GM18907 (cell line): ENCODE data around the gene PFN3.
"Not testable (repeated sequence)": the region's sequence is repeated elsewhere in the genome, so short reads cannot be mapped to it uniquely, and the experiment has no call there.

Experiments
- ATAC-seq: cut with Tn5 transposase; IDR thresholded peaks from one replicate; pipeline ENCODE4 v1.9.1; 2021; ENCODE audit warnings: mild to moderate bottlenecking, moderate library complexity; ENCODE audit not compliant: unreplicated experiment

The PFN3 gene

GRCh38 chr5:177361418-177362291 is 38.8 kb downstream of the PFN3 start:
- no peak for ATAC-seq

GRCh38 chr5:177360740-177361139 is 39.7 kb downstream of the PFN3 start:
- ATAC-seq = not testable (repeated sequence)

- no peak for ATAC-seq
Observed at GRCh38 chr5:177359860-177360259, 40.6 kb downstream of the PFN3 start.

DNA sequence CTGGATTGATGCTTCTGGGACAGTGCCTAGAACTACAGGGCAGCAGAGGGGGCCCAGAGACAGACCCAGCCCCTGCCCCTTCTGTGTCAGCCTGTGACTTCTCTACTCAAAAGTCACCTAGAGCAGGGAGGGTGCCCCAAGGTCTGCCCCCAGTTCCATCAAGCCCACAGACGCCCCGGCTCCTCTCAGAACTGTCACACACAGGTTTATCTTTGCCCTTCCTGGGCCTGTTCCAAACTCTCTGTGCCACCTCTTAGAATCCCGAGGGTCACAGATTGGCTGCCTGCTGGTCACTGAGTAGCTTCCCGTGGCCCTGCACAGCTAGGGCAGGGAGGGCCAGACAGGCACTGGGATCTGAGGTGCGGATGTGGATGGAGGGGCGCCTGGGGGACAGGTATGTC is 41.0 kb downstream of the PFN3 start:
- no peak for ATAC-seq

- ATAC-seq = peak; percentile 6
Observed at GRCh38 chr5:177358370-177358819, 42.1 kb downstream of the PFN3 start.

GRCh38 chr5:177357459-177358351 is 42.8 kb downstream of the PFN3 start, which contains the start of gene RGS14:
RGS14 (plus strand) TSS chr5:177357924; CDS start chr5:177358025, 101 bp downstream.
- peak; percentile 83 for ATAC-seq

GRCh38 chr5:177357146-177357458 is 43.4 kb downstream of the PFN3 start:
- ATAC-seq = peak; percentile 1

GRCh38 chr5:177356746-177357145 is 43.7 kb downstream of the PFN3 start:
- ATAC-seq = no peak

- no peak for ATAC-seq
Observed at GRCh38 chr5:177355868-177356168, 44.6 kb downstream of the PFN3 start.

- no peak for ATAC-seq
Observed at GRCh38 chr5:177355162-177355867, 45.1 kb downstream of the PFN3 start.

- ATAC-seq = no peak
Observed at GRCh38 chr5:177354711-177355110, 45.8 kb downstream of the PFN3 start.

GRCh38 chr5:177354256-177354655 is 46.2 kb downstream of the PFN3 start:
- ATAC-seq = no peak

DNA sequence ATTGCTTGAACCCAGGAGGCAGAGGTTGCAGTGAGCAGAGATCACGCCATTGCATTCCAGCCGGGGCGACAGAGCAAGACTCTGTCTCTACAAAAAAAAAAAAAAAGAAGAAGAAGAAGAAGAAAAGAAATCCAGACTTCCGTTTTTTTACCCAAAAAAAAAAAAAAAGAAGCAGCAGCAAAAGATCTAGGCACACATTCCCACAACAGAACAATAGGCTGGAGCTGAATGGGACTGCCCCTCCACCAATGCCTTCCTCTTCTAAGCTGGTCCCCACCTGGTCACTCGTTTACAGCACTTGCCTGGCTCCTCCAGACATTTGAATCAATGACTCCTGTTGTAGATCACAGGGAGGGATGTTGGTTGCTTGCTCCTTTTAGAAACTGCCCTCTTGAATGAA is 47.4 kb downstream of the PFN3 start:
- no peak for ATAC-seq

- peak; percentile 92 for ATAC-seq
Observed at GRCh38 chr5:177351392-177352329, 48.8 kb downstream of the PFN3 start, which contains the start of gene LMAN2. LMAN2 (minus strand) TSS chr5:177351668; CDS start chr5:177351647, 21 bp downstream.

DNA sequence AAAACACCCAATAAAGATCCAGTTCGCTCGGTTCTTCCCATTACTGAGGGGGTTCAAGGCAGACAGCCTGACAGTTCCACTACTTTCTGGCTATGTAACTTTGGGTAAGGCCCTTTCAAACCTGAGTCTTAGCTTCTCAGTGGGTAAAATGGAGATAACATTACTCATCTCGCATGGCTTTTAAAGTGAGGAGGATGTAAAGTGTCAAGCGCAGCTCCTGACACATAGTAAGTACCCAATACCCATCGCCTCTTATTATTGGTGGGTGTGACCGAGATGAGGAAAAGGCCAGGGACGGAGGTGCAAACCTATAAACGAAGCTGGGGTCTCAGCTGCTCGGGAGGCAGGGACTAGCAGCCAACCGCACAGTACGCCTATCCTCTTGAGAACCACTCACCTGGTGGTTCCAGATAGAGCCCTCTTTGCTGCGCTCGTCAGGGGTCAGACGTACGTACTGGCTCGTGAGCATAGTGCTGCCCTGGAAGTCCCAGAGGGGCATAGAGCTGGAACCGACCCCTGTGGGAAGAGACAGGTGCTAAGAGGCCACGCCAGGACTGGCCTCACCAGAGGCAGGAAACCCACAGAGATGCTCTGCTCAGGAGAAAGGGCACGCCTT is 49.6 kb downstream of the PFN3 start:
- ATAC-seq = peak; percentile 26
